Measurements from ENCODE around the gene SPATA3.

SPATA3 gene

DNA sequence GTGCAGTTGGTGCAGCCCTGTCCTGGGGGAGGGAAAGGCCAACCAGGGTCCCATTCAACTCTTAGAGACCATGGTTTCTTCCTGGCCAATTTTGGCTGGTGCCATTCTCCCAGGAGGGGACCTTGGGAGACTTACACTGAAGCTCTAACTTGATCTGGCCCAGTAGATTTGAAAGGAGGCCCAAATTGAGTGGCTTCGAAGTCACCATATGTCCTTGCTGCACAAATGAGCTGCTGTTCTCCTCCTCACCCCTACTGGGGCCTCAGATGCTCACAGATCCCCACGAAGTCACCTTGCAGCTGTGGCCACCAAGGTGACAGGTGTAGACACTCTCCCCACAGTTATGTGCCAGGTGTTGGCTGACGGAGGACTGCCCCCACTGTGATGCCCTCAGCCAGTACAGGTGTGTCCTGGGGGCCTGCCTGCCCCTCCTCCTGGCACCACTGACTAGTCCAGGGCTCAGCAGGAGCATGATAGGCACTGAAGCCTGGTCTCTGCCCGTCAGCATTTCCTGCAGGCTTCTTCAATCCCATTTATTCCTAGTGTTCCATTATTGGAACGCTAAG is 36.7 kb downstream of the SPATA3 start:
- no peak for DNase-seq

DNA sequence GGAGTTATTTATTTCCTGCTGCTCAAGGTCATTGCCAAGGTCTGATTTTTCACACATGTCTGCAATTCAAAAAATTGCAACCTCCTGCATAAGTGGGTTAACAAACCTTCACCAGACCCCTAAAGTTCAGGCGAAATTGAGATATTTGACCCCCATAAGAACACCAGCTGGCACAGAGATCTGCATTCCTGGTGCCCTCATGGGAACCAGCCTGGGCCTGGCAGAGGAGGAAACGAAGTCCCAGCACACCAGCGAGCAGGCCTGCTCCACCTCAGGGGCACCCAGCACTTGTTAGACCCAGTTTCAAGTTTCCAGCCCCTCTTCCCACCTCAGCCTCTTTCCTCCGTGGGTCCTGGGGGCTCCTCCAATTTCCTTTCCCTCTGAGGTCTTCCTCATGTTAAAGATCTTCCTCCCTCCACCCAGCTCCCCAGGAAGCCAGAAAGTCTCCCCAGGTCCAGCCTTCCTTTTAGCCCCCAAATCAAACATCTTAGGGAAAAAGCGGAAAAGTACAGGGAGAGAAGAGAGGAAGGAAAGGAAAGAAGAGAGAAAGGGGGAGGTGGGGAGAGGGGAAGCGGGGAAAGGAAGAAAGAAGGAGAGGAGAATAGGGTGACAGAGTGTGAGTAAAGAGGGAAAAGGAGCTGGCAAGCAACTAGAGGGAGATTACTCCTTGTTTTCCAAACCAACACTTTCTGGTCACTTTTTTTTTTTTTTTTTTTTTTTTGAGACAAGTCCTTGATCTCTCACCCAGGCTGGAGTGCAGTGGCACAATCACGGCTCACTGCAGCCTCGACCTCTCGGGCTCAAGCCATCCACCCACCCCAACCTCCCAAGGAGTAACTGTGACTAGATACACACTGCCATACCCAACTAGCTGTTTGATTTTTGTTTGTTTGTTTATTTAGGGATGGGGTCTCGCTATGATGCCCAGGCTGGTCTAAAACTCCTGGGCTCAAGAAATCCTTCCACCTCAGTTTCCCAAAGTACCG is 37.5 kb downstream of the SPATA3 start:
- no peak for DNase-seq

GRCh38 chr2:231034291-231034882 is 38.5 kb downstream of the SPATA3 start:
- no peak for DNase-seq

DNA sequence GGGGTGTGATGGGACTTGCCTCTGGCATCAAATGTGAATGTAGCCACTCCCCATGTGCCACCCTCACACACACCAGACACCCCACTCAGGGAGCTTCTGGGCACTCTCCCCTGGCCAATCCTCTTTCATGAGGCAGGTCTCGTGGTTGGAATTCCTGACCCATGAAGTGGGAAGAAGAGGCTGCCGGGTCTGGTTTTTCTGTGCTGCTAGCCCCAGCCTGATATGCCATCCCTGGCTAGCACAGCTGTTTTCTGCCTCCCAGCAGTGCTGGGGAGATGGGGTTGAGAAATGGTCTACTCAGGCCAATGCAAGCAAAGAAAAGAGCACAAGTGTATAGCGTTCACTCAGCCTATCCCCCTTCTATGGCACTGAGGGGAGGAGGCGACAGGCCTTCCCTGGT is 40.2 kb downstream of the SPATA3 start:
- DNase-seq = no peak

DNA sequence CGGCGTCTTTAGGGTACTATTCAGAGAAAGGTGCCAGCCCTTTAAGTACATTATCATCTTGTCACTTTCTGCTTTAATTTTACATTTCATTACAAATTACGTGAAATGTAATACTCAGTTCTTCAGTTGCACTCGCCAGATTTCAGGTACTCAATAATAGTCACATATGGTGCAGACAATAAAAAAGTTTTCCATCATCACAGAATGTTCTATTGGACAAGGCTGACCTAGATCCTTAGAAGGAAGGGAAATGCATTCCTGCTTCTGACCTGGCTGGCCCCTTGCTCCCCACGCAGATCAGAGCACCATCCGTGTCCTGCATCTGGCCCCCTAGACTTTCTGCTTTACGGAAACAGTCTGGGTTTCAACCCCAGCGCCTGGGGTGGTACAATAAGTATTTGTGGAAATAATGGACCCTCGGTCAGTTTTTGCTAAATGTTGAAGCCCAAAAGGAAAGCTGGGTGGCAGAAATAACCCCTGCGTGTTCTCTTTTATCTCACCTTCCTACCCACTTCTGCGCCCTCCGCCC is 40.7 kb downstream of the SPATA3 start:
- DNase-seq = no peak

GRCh38 chr2:231037202-231037730 is 41.3 kb downstream of the SPATA3 start, which contains the start of gene C2orf72:
TSS of gene C2orf72 (plus strand) at chr2:231037523. CDS start at chr2:231037566, 43 bp downstream.
- DNase-seq = no peak

DNA sequence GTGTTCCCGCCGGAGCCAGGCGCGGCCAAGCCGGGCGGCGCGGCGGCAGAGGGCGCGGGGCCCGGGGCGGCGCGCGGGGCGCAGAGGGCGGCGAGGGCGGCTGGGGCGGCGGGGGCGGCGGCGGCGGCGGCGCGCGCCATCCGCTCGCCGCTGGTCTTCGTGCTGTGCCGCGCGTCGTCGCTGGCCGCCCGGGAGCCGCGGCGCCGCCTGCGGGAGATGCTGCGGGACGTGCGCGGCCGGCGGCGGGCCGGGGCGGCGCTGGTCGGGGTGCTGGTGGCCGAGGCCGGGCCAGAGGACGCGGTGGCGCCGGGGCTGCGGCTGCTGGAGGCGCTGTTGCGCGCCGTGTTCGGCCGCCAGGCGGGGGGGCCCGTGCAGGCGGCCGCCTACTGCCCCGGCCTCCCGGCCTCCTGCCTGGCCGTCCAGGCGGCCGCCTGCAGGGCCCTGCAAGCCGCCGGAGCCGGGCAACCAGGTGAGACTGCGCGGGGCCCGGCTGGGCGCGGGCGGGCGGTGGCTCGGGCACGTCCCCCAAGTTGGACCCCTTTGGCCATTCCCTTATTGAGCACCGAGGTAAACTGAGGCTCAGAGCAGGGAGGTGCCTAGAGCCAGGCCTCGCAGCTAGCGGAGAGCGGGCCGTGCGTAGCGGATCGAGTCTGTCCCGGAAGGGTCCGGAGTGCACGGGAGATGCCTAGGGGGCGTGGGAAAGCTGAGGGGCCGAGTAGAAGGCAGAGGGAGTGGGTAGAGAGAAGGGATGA is 42.0 kb downstream of the SPATA3 start:
- no peak for DNase-seq

DNA sequence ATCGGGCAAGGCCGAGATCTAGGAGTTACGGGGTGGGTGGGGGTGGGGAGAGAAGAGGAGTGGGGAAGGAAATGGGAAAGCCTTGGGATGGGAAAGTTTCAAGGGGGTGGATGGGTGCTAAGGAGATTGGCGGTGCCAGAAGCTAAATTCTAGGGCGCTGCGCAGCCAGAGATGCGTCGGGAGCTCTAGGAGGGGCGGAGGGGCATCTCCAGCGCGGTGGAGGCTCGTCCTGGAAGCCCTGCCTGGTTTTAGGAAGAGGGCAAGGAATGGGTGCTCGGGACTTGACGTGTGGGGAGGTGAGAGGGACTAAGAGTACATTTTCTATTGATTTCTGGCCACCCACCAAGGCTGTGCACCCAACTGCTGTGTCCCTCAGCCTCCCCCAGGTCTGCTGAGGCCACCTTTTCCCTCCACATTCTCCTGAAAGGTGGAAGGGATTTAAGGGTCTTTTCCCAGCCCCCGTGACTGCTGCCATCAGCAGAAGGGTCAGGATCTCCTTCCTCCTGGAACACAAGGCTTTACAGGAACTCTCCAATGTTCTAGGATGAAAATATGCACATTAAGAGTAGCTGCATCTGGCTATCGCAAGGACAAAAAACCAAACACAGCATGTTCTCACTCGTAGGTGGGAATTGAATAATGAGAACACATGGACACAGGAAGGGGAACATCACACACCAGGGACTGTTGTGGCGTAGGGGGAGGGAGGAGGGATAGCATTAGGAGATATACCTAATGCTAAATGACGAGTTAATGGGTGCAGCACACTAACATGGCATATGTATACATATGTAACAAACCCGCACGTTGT is 42.8 kb downstream of the SPATA3 start:
- DNase-seq = no peak

DNA sequence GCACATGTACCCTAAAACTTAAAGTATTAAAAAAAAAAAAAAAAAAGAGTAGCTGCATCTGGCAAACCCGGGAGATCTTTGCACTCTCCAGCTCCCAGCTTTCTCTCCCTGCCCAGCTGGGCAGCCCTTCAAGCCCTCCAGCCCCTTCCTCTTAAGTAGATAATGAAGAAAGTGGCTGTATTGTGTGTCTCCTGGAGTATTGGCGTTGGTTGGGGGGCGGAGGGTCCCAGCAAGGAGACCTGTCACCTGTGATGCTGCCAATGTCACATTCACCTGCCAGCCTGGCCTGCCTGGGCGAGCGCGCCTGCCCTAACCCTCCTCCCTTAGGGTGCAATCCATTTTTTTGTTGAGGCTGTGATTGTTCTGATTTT is 43.4 kb downstream of the SPATA3 start:
- DNase-seq = no peak

GRCh38 chr2:231039821-231040364 is 44.0 kb downstream of the SPATA3 start:
- no peak for DNase-seq

- no peak for DNase-seq
These were observed 45.3 kb downstream of the SPATA3 start for GRCh38 chr2:231041061-231041689.

DNA sequence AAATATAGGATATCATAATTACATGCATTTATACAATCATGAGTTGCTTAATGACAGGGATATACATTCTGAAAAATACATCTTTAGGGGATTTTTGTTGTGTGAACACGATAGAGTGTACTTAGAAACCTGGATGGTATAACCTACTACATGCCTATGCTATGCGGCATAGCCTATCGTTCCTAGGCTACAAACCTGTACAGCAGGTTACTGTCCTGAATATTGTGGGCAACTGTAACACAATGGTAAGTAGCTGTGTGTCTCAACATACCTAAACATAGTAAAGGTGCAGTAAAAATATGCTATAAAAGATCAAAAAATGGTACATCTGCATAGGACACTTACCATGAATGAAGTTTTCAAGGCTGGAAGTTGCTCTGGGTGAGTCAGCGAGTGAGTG is 47.9 kb downstream of the SPATA3 start:
- no peak for DNase-seq

DNA sequence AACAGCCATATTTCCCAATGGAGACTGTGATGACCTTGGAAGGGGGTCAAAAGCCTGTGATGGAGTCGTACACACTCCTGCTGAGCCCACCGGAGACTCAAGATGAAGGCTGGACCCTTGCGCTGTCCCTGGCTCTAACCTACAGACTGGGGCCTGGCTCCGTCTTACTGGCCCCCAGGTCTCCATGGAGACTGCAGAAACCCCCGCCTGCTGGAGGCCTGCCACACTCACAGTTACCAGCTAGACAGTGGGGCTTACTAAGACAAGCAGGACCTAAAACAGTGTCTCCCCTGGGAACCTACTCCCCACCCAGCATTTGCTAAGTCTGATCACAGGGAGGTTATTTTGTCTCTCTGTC is 51.0 kb downstream of the SPATA3 start:
- DNase-seq = no peak

DNA sequence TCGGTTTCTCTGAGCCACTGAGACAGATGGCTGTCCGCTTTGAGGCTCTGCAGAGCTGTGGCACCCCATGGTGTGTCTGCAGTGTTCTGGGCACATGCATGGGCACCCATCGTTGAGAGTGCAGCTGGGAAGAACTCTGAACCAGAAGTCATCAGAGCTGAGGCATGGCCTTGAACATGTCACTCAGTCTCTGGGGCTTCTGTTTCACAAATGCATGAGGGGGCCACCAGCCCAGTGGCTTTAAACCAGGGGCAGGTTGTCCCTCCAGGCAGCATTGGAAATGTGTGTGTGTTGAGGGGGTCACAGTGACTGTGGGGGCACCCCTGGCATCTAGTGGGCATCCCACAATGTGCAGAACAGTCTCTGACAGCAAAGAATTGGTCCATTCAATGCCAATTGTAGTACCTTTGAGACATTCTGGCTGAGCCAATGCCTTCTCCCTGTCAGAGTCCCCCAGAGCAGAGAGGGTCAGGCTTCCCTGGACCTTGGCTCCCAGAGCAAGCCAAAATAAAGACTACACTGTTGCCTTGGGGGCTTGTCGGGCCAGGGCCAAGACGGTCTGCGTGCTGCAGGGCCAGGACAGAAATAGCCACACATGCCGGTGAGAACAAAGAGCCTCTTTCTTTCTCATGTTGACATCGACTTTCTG is 51.5 kb downstream of the SPATA3 start:
- DNase-seq = no peak

GRCh38 chr2:231047923-231048915 is 52.3 kb downstream of the SPATA3 start:
- no peak for DNase-seq

- no peak for DNase-seq
These were observed 53.5 kb downstream of the SPATA3 start for GRCh38 chr2:231049286-231050017.

GRCh38 chr2:231050018-231050901 is 54.3 kb downstream of the SPATA3 start:
- DNase-seq = no peak

All from NCI-H2171 (cell line).